GM12878 (cell line): Measurements from ENCODE around the gene STAG2. TPM values are rescaled to one million over a fixed set of nuclear protein-coding genes. Genes with fewer than 3 reads are reported as not detected.

Source experiments
- ATAC-seq: fragments of 200-7000 bp; cut with Tn5 transposase; 3 replicates; pipeline ENCODE4 v1.9.1; 2020; ENCODE audit warnings: mild to moderate bottlenecking, moderate library complexity
- BruUV-seq: library from RNA; stranded (reverse); fragments of 400-500 nt; replicated peaks from 2 replicates; lab custom pipeline; 2021; lab: Mats Ljungman, UMichigan
- CTCF ChIA-PET: fragments of 300-600 bp; sonication (Branson Sonifier 250); formaldehyde crosslinking; extraction: SDS; loops from one replicate; lab custom pipeline; 2021; ENCODE audit warnings: inconsistent platforms; lab: Yijun Ruan, JAX
- POLR2A ChIA-PET: fragments of 350-600 bp; formaldehyde crosslinking; extraction: SDS; loops from one replicate; lab custom pipeline; 2021; ENCODE audit warnings: inconsistent platforms; lab: Charles Lee
- RAD21 ChIA-PET: fragments of 300-600 bp; sonication (Branson Sonifier 250); formaldehyde crosslinking; loops from one replicate; lab custom pipeline; 2023; ENCODE audit warnings: antibody characterized with exemption; ENCODE audit not compliant: unreplicated experiment; lab: Charles Lee
- SMC1A ChIA-PET: fragments of 300-600 bp; sonication (Branson Sonifier 250); formaldehyde crosslinking; loops from one replicate; lab custom pipeline; 2023; ENCODE audit not compliant: unreplicated experiment, uncharacterized antibody; lab: Charles Lee
- DNase-seq: peaks from one replicate; pipeline ENCODE4 v3.0.0-alpha.2; 2011; ENCODE audit warnings: low read depth, low spot score
- FAIRE-seq: peaks from 3 replicates; lab custom pipeline; 2011; peaks lifted over from hg19 to GRCh38; lab: Jason Lieb, UNC
- H2AFZ ChIP-seq: 2 replicates; pipeline ENCODE4 v1.6.0; 2011; ENCODE audit warnings: low read depth, low read length, control low read depth; ENCODE audit not compliant: control insufficient read depth
- H3K27ac ChIP-seq: 2 replicates; pipeline ENCODE4 v1.5.1; 2011; ENCODE audit warnings: control low read depth; ENCODE audit not compliant: control insufficient read depth, insufficient read depth
- H3K27me3 ChIP-seq, 2 experiments: replicated peaks in 1 of 2; 2 replicates each; pipeline versions ENCODE4 v1.6.0 to v1.6.1; 2011; ENCODE audit warnings: low read length in 1 of 2; ENCODE audit not compliant: control insufficient read depth in 2 of 2, insufficient read depth in 2 of 2
- H3K36me3 ChIP-seq, 2 experiments: 2 replicates each; pipeline ENCODE4 v1.5.1; 2011; ENCODE audit warnings: low read length in 1 of 2; ENCODE audit not compliant: control insufficient read depth in 2 of 2, insufficient read depth in 2 of 2
- H3K4me1 ChIP-seq: 2 replicates; pipeline ENCODE4 v1.6.1; 2011; ENCODE audit warnings: mild to moderate bottlenecking, low read length, moderate library complexity, mixed read lengths; ENCODE audit not compliant: control insufficient read depth, insufficient read depth
- H3K4me2 ChIP-seq: 2 replicates; pipeline ENCODE4 v1.6.0; 2011; ENCODE audit warnings: control low read depth; ENCODE audit not compliant: control insufficient read depth, insufficient read depth
- H3K4me3 ChIP-seq: fragments of 200-600 bp; sonication (generic); 2 replicates; pipeline ENCODE4 v1.5.1; 2016
- H3K79me2 ChIP-seq: 2 replicates; pipeline ENCODE4 v1.6.0; 2011; ENCODE audit warnings: low read length; ENCODE audit not compliant: control insufficient read depth, insufficient read depth
- H3K9ac ChIP-seq: 2 replicates; pipeline ENCODE4 v1.8.0; 2011; ENCODE audit warnings: low read length, control low read depth, mixed read lengths; ENCODE audit not compliant: control insufficient read depth, insufficient read depth
- H3K9me3 ChIP-seq: replicated peaks from 3 replicates; pipeline ENCODE4 v1.5.1; 2011; ENCODE audit warnings: mild to moderate bottlenecking, low read length; ENCODE audit not compliant: control insufficient read depth, insufficient read depth
- H4K20me1 ChIP-seq: 2 replicates; pipeline ENCODE4 v1.6.0; 2011; ENCODE audit not compliant: control insufficient read depth, insufficient read depth
- BACH1 ChIP-seq: fragments of 450-650 bp; IDR thresholded peaks from 2 replicates; pipeline ENCODE4 v1.6.1; 2017; ENCODE audit warnings: mild to moderate bottlenecking, borderline replicate concordance
- BHLHE40 ChIP-seq, 2 experiments: fragments of 450-650 bp in 1 of 2; IDR thresholded peaks; 2 replicates each; pipeline ENCODE4 v1.6.1; 2011 to 2017; ENCODE audit warnings: low read depth in 2 of 2, borderline replicate concordance in 1 of 2, improper control_type of control experiment in 1 of 2, low read length in 1 of 2, mild to moderate bottlenecking in 1 of 2
- BRCA1 ChIP-seq: IDR thresholded peaks from 2 replicates; pipeline ENCODE4 v1.6.1; 2011; ENCODE audit warnings: low read depth, low read length, improper control_type of control experiment
- CHD1 ChIP-seq: IDR thresholded peaks from 2 replicates; pipeline ENCODE4 v1.6.1; 2012; ENCODE audit warnings: low read depth, low read length, improper control_type of control experiment
- ESRRA ChIP-seq: IDR thresholded peaks from 2 replicates; pipeline ENCODE4 v1.6.1; 2012; ENCODE audit warnings: mild to moderate bottlenecking, low read length, improper control_type of control experiment
- EZH2 ChIP-seq: IDR thresholded peaks from 2 replicates; pipeline ENCODE4 v1.6.1; 2012; ENCODE audit warnings: low read depth, mild to moderate bottlenecking, control low read depth, inconsistent platforms, low read length, borderline replicate concordance; ENCODE audit not compliant: control insufficient read depth
- LARP7 ChIP-seq: fragments of 450-650 bp; IDR thresholded peaks from 2 replicates; pipeline ENCODE4 v1.6.1; 2017; ENCODE audit warnings: mild to moderate bottlenecking
- MEF2B ChIP-seq: fragments of 450-650 bp; IDR thresholded peaks from 2 replicates; pipeline ENCODE4 v1.6.1; 2018; ENCODE audit warnings: mild to moderate bottlenecking, moderate library complexity; ENCODE audit not compliant: partially characterized antibody, poor library complexity, severe bottlenecking
- MLLT1 ChIP-seq: fragments of 450-650 bp; IDR thresholded peaks from 2 replicates; pipeline ENCODE4 v1.6.1; 2016; ENCODE audit warnings: mild to moderate bottlenecking
- MTA3 ChIP-seq: IDR thresholded peaks from 2 replicates; pipeline ENCODE4 v1.6.1; 2012; ENCODE audit warnings: low read length, inconsistent platforms, borderline replicate concordance
- NR2C1 ChIP-seq: fragments of 450-650 bp; IDR thresholded peaks from 2 replicates; pipeline ENCODE4 v1.6.1; 2017; ENCODE audit warnings: antibody characterized with exemption, mild to moderate bottlenecking, moderate library complexity
- PML ChIP-seq: IDR thresholded peaks from 2 replicates; pipeline ENCODE4 v1.6.1; 2012; ENCODE audit warnings: low read length, inconsistent platforms
- SMARCA5 ChIP-seq: fragments of 450-650 bp; IDR thresholded peaks from 2 replicates; pipeline ENCODE4 v1.6.1; 2017; ENCODE audit warnings: mild to moderate bottlenecking
- SP1 ChIP-seq: IDR thresholded peaks from one replicate; pipeline ENCODE4 v1.6.1; 2011; ENCODE audit warnings: low read depth, low read length
- SREBF1 ChIP-seq: IDR thresholded peaks from 2 replicates; pipeline ENCODE4 v1.6.1; 2012; ENCODE audit warnings: mild to moderate bottlenecking, low read length
- SREBF2 ChIP-seq: IDR thresholded peaks from 2 replicates; pipeline ENCODE4 v1.6.1; 2012; ENCODE audit warnings: mild to moderate bottlenecking, low read length
- STAT3 ChIP-seq: IDR thresholded peaks from 2 replicates; pipeline ENCODE4 v1.6.1; 2011; ENCODE audit warnings: low read depth, low read length, improper control_type of control experiment
- ZNF687 ChIP-seq: fragments of 450-650 bp; IDR thresholded peaks from 2 replicates; pipeline ENCODE4 v1.6.1; 2017; ENCODE audit warnings: mild to moderate bottlenecking, moderate library complexity
- in situ Hi-C: fragments of 300-500 bp; cut with MboI; formaldehyde crosslinking; loops from 9 replicates; pipeline ENCODE4 v1.14.3; 2018; ENCODE audit warnings: mixed read lengths
- intact Hi-C: fragments of 100-400 bp; cut with micrococcal nuclease; formaldehyde crosslinking; loops from one replicate; pipeline ENCODE4 v1.14.2; 2022; ENCODE audit not compliant: unreplicated experiment
- polyA plus RNA-seq, 11 experiments: library from polyadenylated mRNA; depleted of rRNA in 4 of 11; unstranded in 6 of 11; stranded (reverse) in 5 of 11; fragments of >200 nt; fragmentation: Nextera tagmentation in 4 of 11; fragmentation: Illumina TruSeq in 1 of 11; extraction: Ambion mirVana in 4 of 11; extraction: Trizol in 1 of 11; gene quantifications; 1 replicate in 1 of 11; 2 replicates in 10 of 11; pipeline versions ENCODE4 v1.2.1 to v1.2.3, GENCODE V29; 2011 to 2016; ENCODE audit warnings: inconsistent platforms in 2 of 11, missing spikeins in 2 of 11, low read depth in 1 of 11
- total RNA-seq, 4 experiments: library from RNA; depleted of rRNA in 3 of 4; stranded (reverse); fragments of >200 nt in 3 of 4; fragmentation: Illumina TruSeq in 1 of 4; extraction: Trizol in 1 of 4; gene quantifications; 2 replicates each; pipeline versions ENCODE4 v1.2.1 to v1.2.3, GENCODE V29; 2013 to 2021

The STAG2 gene
- total and polyA plus RNA-seq, 10 of the 15 experiments (the other 5 are each of a cell fraction or from before 2014, with no cell fraction given), result 26.9 to 84.2 (median 46.7) TPM

- no peaks in the 10 kb centered on the region for H3K9me3 ChIP-seq
- no peaks in the 10 kb centered on the region for H4K20me1 ChIP-seq
- no peak for FAIRE-seq
- SMC1A ChIA-PET, result no interaction called here
- H3K36me3 ChIP-seq, result no peaks in the 10 kb centered on the region
- no peak overlapping the region for H3K4me3 ChIP-seq
- POLR2A ChIA-PET, result no interaction called here
- H3K79me2 ChIP-seq, result no peaks in the 10 kb centered on the region
- intact Hi-C loops (no loop called here), in situ Hi-C loops (no loop called here)
- no peak for TF ChIP-seq MTA3
- TF ChIP-seq BACH1, result no peak
- no peak for TF ChIP-seq CHD1
- TF ChIP-seq SMARCA5, result no peak
- no peak for TF ChIP-seq BHLHE40 (IDR thresholded peaks at IDR 0.05; ENCODE audit: borderline replicate concordance in 1 of 2, low read depth in 2 of 2, low read length in 1 of 2)
- TF ChIP-seq PML, result no peak
- no peak for TF ChIP-seq STAT3
- no peak for TF ChIP-seq SP1
- TF ChIP-seq MEF2B, result no peak
- no peak for TF ChIP-seq LARP7
- TF ChIP-seq BRCA1, result no peak
- no peak for TF ChIP-seq NR2C1
- TF ChIP-seq SREBF1, result no peak
- TF ChIP-seq ESRRA, result no peak
- no peak for TF ChIP-seq EZH2
- TF ChIP-seq ZNF687, result no peak
- no peak for TF ChIP-seq MLLT1
- no peak for TF ChIP-seq SREBF2
- CTCF ChIA-PET, result interaction anchor here (1.2 kb wide), 2 partner anchors 10 to 11 kb away, joined by 3 read pairs; no protein-coding TSS in a partner anchor
- no peaks in the 10 kb centered on the region for H3K27me3 ChIP-seq
- H3K4me2 ChIP-seq, result no peak overlapping the region
- DNase-seq, result no peak
- RAD21 ChIA-PET, result no interaction called here
- H2AFZ ChIP-seq, result no peak overlapping the region
- H3K27ac ChIP-seq, result no peak overlapping the region
- no peak for ATAC-seq
- H3K9ac ChIP-seq, result no peak overlapping the region
- no peaks in the 10 kb centered on the region for H3K4me1 ChIP-seq
- no TSS peak for BruUV-seq
Observed at GRCh38 chrX:123917069-123917468, 44.4 kb upstream of the STAG2 start.
